IgD-negative memory B cell (primary cell): ENCODE measurements around the gene VPS26C. TPM values are rescaled to one million over a fixed set of nuclear protein-coding genes. Genes with fewer than 3 reads are reported as not detected.

ENCODE experiments used
- H3K27ac Mint-ChIP-seq, 3 donors: one replicate each; pipeline ENCODE4 v1.8.0; 2020 to 2022; ENCODE audit warnings: mild to moderate bottlenecking in 3 of 3, mixed read lengths in 3 of 3, moderate library complexity in 1 of 3
- H3K27me3 Mint-ChIP-seq: one replicate; pipeline ENCODE4 v1.8.0; 2021; ENCODE audit warnings: mixed read lengths
- H3K36me3 Mint-ChIP-seq: one replicate; pipeline ENCODE4 v1.8.0; 2020; ENCODE audit warnings: mild to moderate bottlenecking, mixed read lengths
- H3K4me1 Mint-ChIP-seq, 3 donors: one replicate each; pipeline ENCODE4 v1.8.0; 2020 to 2022; ENCODE audit warnings: mixed read lengths in 3 of 3, mild to moderate bottlenecking in 1 of 3
- H3K4me3 Mint-ChIP-seq, 4 donors: one replicate each; pipeline ENCODE4 v1.8.0; 2020 to 2022; ENCODE audit warnings: mild to moderate bottlenecking in 4 of 4, mixed read lengths in 4 of 4, moderate library complexity in 3 of 4
- H3K9me3 Mint-ChIP-seq, 3 donors: one replicate each; pipeline ENCODE4 v1.8.0; 2020 to 2021; ENCODE audit warnings: mixed read lengths in 3 of 3, mild to moderate bottlenecking in 1 of 3
- polyA plus RNA-seq: library from polyadenylated mRNA; unstranded; fragments of 300-500 nt; fragmentation: Illumina TruSeq; gene quantifications from one replicate; pipeline ENCODE4 v1.2.3, GENCODE V29; 2021

Gene VPS26C
- polyA plus RNA-seq, 1 donor from 2014 or later: 64.8 TPM

GRCh38 chr21:37193006-37193405, 74.1 kb downstream of the VPS26C start:
- Mint-ChIP-seq H3K4me3 (no peak overlapping the region), H3K36me3 (peaks cover 2% of the 10 kb centered on the region), H3K27me3 (no peaks in the 10 kb centered on the region), H3K4me1 (no peaks in the 10 kb centered on the region), H3K27ac (no peak overlapping the region), H3K9me3 (no peaks in the 10 kb centered on the region)

- H3K36me3 Mint-ChIP-seq: peaks cover 2% of the 10 kb centered on the region
- no peak overlapping the region for H3K27ac Mint-ChIP-seq
Measured at GRCh38 chr21:37192019-37192418, 75.1 kb downstream of the VPS26C start.

GRCh38 chr21:37188825-37189224, 78.3 kb downstream of the VPS26C start:
- Mint-ChIP-seq H3K4me3 (no peak overlapping the region), H3K27me3 (no peaks in the 10 kb centered on the region), H3K27ac (no peak overlapping the region), H3K36me3 (peaks cover 2% of the 10 kb centered on the region), H3K4me1 (peaks cover 0 to 5% (median 2%) of the 10 kb centered on the region in 3 donors), H3K9me3 (no peaks in the 10 kb centered on the region)

More at GRCh38 chr21:37192019-37192418, 75.1 kb downstream of the VPS26C start:
- H3K4me1 Mint-ChIP-seq: no peaks in the 10 kb centered on the region
- H3K27me3 Mint-ChIP-seq: no peaks in the 10 kb centered on the region
- H3K9me3 Mint-ChIP-seq: no peaks in the 10 kb centered on the region
- no peak overlapping the region for H3K4me3 Mint-ChIP-seq

- Mint-ChIP-seq H3K4me1 (peaks cover 0 to 5% (median 2%) of the 10 kb centered on the region in 3 donors), H3K36me3 (no peaks in the 10 kb centered on the region), H3K9me3 (no peaks in the 10 kb centered on the region), H3K27ac (no peak overlapping the region), H3K27me3 (no peaks in the 10 kb centered on the region), H3K4me3 (no peak overlapping the region)
Measured at GRCh38 chr21:37186983-37187382, 80.2 kb downstream of the VPS26C start.

GRCh38 chr21:37184784-37185593, 82.1 kb downstream of the VPS26C start:
- Mint-ChIP-seq H3K36me3 (peaks cover 2% of the 10 kb centered on the region), H3K9me3 (no peaks in the 10 kb centered on the region), H3K4me3 (no peak overlapping the region), H3K27me3 (no peaks in the 10 kb centered on the region), H3K27ac (peak overlapping the region in 2 of 3 donors; percentile 18 to 57), H3K4me1 (peaks cover 0 to 5% (median 2%) of the 10 kb centered on the region in 3 donors)

- peaks cover 0 to 5% (median 2%) of the 10 kb centered on the region in 3 donors for H3K4me1 Mint-ChIP-seq
- H3K4me3 Mint-ChIP-seq: no peak overlapping the region
- peak overlapping the region in 1 of 3 donors; percentile 57 for H3K27ac Mint-ChIP-seq
- peaks cover 8% of the 10 kb centered on the region for H3K36me3 Mint-ChIP-seq
- H3K9me3 Mint-ChIP-seq: no peaks in the 10 kb centered on the region
- H3K27me3 Mint-ChIP-seq: no peaks in the 10 kb centered on the region
Measured at GRCh38 chr21:37183749-37184148, 83.4 kb downstream of the VPS26C start.

GRCh38 chr21:37182222-37182621, 84.9 kb downstream of the VPS26C start:
- H3K27ac Mint-ChIP-seq: peak overlapping the region in 2 of 3 donors; percentile 18 to 47
- H3K36me3 Mint-ChIP-seq: peaks cover 20% of the 10 kb centered on the region
- H3K27me3 Mint-ChIP-seq: no peaks in the 10 kb centered on the region
- H3K4me1 Mint-ChIP-seq: peaks cover 0 to 5% (median 2%) of the 10 kb centered on the region in 3 donors
- H3K9me3 Mint-ChIP-seq: peaks cover 0 to 4% (median 0%) of the 10 kb centered on the region in 3 donors
- no peak overlapping the region for H3K4me3 Mint-ChIP-seq

- H3K27me3 Mint-ChIP-seq: no peaks in the 10 kb centered on the region
- H3K4me1 Mint-ChIP-seq: peaks cover 0 to 5% (median 2%) of the 10 kb centered on the region in 3 donors
- peaks cover 0 to 4% (median 0%) of the 10 kb centered on the region in 3 donors for H3K9me3 Mint-ChIP-seq
- H3K36me3 Mint-ChIP-seq: peaks cover 26% of the 10 kb centered on the region
- no peak overlapping the region for H3K4me3 Mint-ChIP-seq
- no peak overlapping the region for H3K27ac Mint-ChIP-seq
Measured at GRCh38 chr21:37181059-37181458, 86.1 kb downstream of the VPS26C start.

- no peaks in the 10 kb centered on the region for H3K4me1 Mint-ChIP-seq
- H3K9me3 Mint-ChIP-seq: peaks cover 0 to 4% (median 0%) of the 10 kb centered on the region in 3 donors
- H3K4me3 Mint-ChIP-seq: no peak overlapping the region
- no peaks in the 10 kb centered on the region for H3K27me3 Mint-ChIP-seq
- H3K27ac Mint-ChIP-seq: no peak overlapping the region
- H3K36me3 Mint-ChIP-seq: peaks cover 34% of the 10 kb centered on the region
Measured at GRCh38 chr21:37176716-37177115, 90.4 kb downstream of the VPS26C start.

Other genes with a start within 250 kb of the VPS26C start
- gene PIGP, start 194.3 kb downstream of the VPS26C start, polyA plus RNA-seq: 29.8 TPM
- gene TTC3, start 194.1 kb downstream of the VPS26C start, polyA plus RNA-seq: 82.7 TPM
- gene DYRK1A, start 99.4 kb upstream of the VPS26C start, polyA plus RNA-seq: 4.3 TPM